OCI-LY3 (cell line): ENCODE results near the gene SP4.

Source experiments
- CTCF ChIP-seq: fragments of 200-600, 300-600 bp; sonication (generic); IDR thresholded peaks from 2 replicates; pipeline ENCODE4 v1.5.1; 2014; ENCODE audit warnings: antibody characterized with exemption, low read length, low read depth
- EZH2phosphoT487 ChIP-seq: fragments of 200-600 bp; shearing (Covaris generic); IDR thresholded peaks from 2 replicates; pipeline ENCODE4 v1.6.1; 2018; ENCODE audit warnings: antibody characterized with exemption, mixed run types, low read depth

- TF ChIP-seq EZH2phosphoT487: no peak
- no peak for TF ChIP-seq CTCF
Observed at GRCh38 chr7:21429786-21430574, 2.1 kb downstream of the SP4 start.
